Osteocyte (in vitro differentiated cells): ENCODE results near the gene EZR. TPM values are rescaled to one million over a fixed set of nuclear protein-coding genes. Genes with fewer than 3 reads are reported as not detected.

ENCODE experiments used
- DNase-seq: peaks from one replicate; pipeline ENCODE4 v3.0.0; 2021; ENCODE audit warnings: mixed read lengths; ENCODE audit not compliant: unreplicated experiment; ENCODE audit errors: extremely low spot score
- H3K27ac Mint-ChIP-seq: one replicate; pipeline ENCODE4 v1.8.0; 2021; ENCODE audit warnings: mild to moderate bottlenecking, mixed read lengths; ENCODE audit not compliant: unreplicated experiment
- H3K27me3 Mint-ChIP-seq: one replicate; pipeline ENCODE4 v1.8.0; 2021; ENCODE audit warnings: mixed read lengths; ENCODE audit not compliant: unreplicated experiment
- H3K36me3 Mint-ChIP-seq: one replicate; pipeline ENCODE4 v1.8.0; 2021; ENCODE audit warnings: mixed read lengths; ENCODE audit not compliant: unreplicated experiment
- H3K4me1 Mint-ChIP-seq: one replicate; pipeline ENCODE4 v1.8.0; 2021; ENCODE audit warnings: mixed read lengths; ENCODE audit not compliant: unreplicated experiment
- H3K4me3 Mint-ChIP-seq: one replicate; pipeline ENCODE4 v1.8.0; 2021; ENCODE audit warnings: mild to moderate bottlenecking, moderate library complexity, mixed read lengths; ENCODE audit not compliant: unreplicated experiment
- H3K9me3 Mint-ChIP-seq: one replicate; pipeline ENCODE4 v1.8.0; 2021; ENCODE audit warnings: mixed read lengths; ENCODE audit not compliant: unreplicated experiment
- total RNA-seq: library from RNA; stranded (reverse); gene quantifications from 2 replicates; pipeline ENCODE4 v1.2.1, GENCODE V29; 2021
- TF ChIP-seq, protein P1 (sequence below): fragments of 200-600 bp; sonication (generic); IDR thresholded peaks from 2 replicates; pipeline ENCODE4 v1.5.0; 2021; ENCODE audit warnings: antibody characterized with exemption, mild to moderate bottlenecking, moderate library complexity

EZR gene
- total RNA-seq, 1 donor from 2014 or later: 41.1 TPM

DNA sequence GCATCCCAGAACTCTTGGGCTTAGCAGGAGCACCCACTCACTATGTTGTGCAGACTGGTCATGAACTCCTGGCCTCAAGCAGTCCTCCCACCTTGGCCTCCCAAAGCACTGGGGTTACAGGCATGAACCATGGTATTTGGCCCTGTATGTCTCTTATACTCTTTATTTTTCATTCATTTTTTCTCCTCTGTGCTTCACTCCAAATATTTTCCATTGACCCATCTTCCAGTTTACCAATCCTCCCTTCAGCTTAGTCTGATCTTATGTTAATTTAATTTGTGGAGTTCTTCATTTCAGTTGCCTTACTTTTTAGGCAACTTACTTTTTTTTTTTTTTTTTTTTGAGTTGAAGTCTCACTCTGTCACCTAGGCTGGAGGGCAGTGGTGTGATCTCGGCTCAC, 79.5 kb downstream of the EZR start:
- H3K4me1 Mint-ChIP-seq: peaks cover 4% of the 10 kb centered on the region
- peaks cover 4% of the 10 kb centered on the region for H3K27me3 Mint-ChIP-seq
- H3K36me3 Mint-ChIP-seq: no peaks in the 10 kb centered on the region
- peaks cover 10% of the 10 kb centered on the region for H3K9me3 Mint-ChIP-seq
- TF ChIP-seq, protein P1, sequence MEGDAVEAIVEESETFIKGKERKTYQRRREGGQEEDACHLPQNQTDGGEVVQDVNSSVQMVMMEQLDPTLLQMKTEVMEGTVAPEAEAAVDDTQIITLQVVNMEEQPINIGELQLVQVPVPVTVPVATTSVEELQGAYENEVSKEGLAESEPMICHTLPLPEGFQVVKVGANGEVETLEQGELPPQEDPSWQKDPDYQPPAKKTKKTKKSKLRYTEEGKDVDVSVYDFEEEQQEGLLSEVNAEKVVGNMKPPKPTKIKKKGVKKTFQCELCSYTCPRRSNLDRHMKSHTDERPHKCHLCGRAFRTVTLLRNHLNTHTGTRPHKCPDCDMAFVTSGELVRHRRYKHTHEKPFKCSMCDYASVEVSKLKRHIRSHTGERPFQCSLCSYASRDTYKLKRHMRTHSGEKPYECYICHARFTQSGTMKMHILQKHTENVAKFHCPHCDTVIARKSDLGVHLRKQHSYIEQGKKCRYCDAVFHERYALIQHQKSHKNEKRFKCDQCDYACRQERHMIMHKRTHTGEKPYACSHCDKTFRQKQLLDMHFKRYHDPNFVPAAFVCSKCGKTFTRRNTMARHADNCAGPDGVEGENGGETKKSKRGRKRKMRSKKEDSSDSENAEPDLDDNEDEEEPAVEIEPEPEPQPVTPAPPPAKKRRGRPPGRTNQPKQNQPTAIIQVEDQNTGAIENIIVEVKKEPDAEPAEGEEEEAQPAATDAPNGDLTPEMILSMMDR: no peak
- H3K27ac Mint-ChIP-seq: no peak overlapping the region
- H3K4me3 Mint-ChIP-seq: no peak overlapping the region
- DNase-seq: no peak

- no peak for DNase-seq
- H3K9me3 Mint-ChIP-seq: peaks cover 10% of the 10 kb centered on the region
- H3K36me3 Mint-ChIP-seq: no peaks in the 10 kb centered on the region
- H3K27me3 Mint-ChIP-seq: peaks cover 4% of the 10 kb centered on the region
- H3K4me1 Mint-ChIP-seq: no peaks in the 10 kb centered on the region
- H3K4me3 Mint-ChIP-seq: no peak overlapping the region
- no peak overlapping the region for H3K27ac Mint-ChIP-seq
- TF ChIP-seq, protein P1: no peak
Measured at GRCh38 chr6:158737710-158738615, 81.2 kb downstream of the EZR start.

- H3K4me1 Mint-ChIP-seq: no peaks in the 10 kb centered on the region
- peaks cover 4% of the 10 kb centered on the region for H3K27me3 Mint-ChIP-seq
- no peak for DNase-seq
Measured at GRCh38 chr6:158737082-158737709, 82.0 kb downstream of the EZR start.

GRCh38 chr6:158735009-158735408, 84.2 kb downstream of the EZR start:
- H3K4me3 Mint-ChIP-seq: no peak overlapping the region
- H3K27ac Mint-ChIP-seq: no peak overlapping the region
- H3K9me3 Mint-ChIP-seq: peaks cover 10% of the 10 kb centered on the region
- TF ChIP-seq, protein P1: no peak
- no peaks in the 10 kb centered on the region for H3K36me3 Mint-ChIP-seq
- H3K27me3 Mint-ChIP-seq: no peaks in the 10 kb centered on the region
- DNase-seq: no peak
- H3K4me1 Mint-ChIP-seq: no peaks in the 10 kb centered on the region

More at GRCh38 chr6:158737082-158737709, 82.0 kb downstream of the EZR start:
- no peaks in the 10 kb centered on the region for H3K36me3 Mint-ChIP-seq
- H3K4me3 Mint-ChIP-seq: no peak overlapping the region
- H3K27ac Mint-ChIP-seq: no peak overlapping the region
- TF ChIP-seq, protein P1: no peak
- H3K9me3 Mint-ChIP-seq: peaks cover 10% of the 10 kb centered on the region

- Mint-ChIP-seq H3K4me3 (no peak overlapping the region), H3K4me1 (peaks cover 2% of the 10 kb centered on the region), H3K27ac (no peak overlapping the region), H3K27me3 (no peaks in the 10 kb centered on the region), H3K9me3 (no peaks in the 10 kb centered on the region), H3K36me3 (no peaks in the 10 kb centered on the region)
- TF ChIP-seq, protein P1: no peak
- no peak for DNase-seq
Measured at GRCh38 chr6:158730541-158730907, 88.6 kb downstream of the EZR start.
